Activated CD4-positive, alpha-beta T cell treated with anti-CD3 and anti-CD28 coated beads, Interleukin-10, Interleukin-2, amounts not matched to agents 100 ng/mL and 50 ng/mL, durations not matched to agents 16 hours and 8 hours (primary cell): Measurements from ENCODE around the gene WNT2.
"Not testable (repeated sequence)": the region's sequence is repeated elsewhere in the genome, so short reads cannot be mapped to it uniquely, and the experiment has no call there.

Source experiments
- DNase-seq: peaks from one replicate; pipeline ENCODE4 v3.0.0-alpha.2; 2020

The WNT2 gene

GRCh38 chr7:117302396-117302795 is 20.5 kb downstream of the WNT2 start:
- DNase-seq = no peak

DNA sequence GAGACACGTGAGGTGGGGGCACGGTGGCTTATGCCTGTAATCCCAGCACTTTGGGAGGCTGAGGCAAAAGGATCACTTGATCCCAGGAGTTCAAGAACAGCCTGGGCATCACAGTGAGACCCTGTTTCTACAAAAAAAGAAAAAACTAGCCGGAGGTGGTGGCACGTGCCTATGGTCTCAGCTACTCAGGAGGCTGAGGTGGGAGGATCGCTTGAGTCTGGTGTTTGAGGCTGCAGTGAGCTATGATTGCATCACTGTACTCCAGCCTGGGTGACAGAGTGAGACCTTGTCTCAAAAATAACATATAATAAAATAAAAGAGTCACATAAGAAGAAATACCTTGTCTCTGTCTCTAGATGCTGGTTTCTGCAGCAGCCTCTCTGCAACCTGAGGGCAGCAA is 22.4 kb downstream of the WNT2 start:
- DNase-seq = not testable (repeated sequence)

DNA sequence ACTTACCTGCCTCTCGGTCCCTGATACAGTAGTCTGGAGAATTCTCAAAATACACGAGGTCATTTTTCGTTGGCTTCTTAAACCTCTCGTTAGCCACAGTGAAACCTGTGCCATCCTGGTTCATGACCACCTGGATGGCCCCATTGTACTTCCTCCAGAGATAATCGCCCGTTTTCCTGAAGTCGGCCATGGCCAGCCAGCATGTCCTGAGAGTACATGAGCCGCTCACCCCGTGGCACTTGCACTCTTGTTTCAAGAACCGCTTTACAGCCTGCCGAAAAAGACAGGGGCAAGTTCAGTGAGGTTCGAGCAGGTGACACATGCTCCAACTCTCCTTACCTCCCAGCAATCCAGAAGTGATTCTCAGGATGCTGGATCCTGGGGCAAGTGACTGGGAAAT is 25.3 kb downstream of the WNT2 start:
- no peak for DNase-seq

GRCh38 chr7:117296066-117296465 is 26.8 kb downstream of the WNT2 start:
- DNase-seq = no peak

- DNase-seq = no peak
These were observed 37.0 kb downstream of the WNT2 start for GRCh38 chr7:117285826-117286225.

GRCh38 chr7:117284692-117285091 is 38.2 kb downstream of the WNT2 start:
- DNase-seq = no peak

- no peak for DNase-seq
These were observed 39.1 kb downstream of the WNT2 start for GRCh38 chr7:117283779-117284178.

GRCh38 chr7:117283371-117283770 is 39.5 kb downstream of the WNT2 start:
- DNase-seq = no peak

DNA sequence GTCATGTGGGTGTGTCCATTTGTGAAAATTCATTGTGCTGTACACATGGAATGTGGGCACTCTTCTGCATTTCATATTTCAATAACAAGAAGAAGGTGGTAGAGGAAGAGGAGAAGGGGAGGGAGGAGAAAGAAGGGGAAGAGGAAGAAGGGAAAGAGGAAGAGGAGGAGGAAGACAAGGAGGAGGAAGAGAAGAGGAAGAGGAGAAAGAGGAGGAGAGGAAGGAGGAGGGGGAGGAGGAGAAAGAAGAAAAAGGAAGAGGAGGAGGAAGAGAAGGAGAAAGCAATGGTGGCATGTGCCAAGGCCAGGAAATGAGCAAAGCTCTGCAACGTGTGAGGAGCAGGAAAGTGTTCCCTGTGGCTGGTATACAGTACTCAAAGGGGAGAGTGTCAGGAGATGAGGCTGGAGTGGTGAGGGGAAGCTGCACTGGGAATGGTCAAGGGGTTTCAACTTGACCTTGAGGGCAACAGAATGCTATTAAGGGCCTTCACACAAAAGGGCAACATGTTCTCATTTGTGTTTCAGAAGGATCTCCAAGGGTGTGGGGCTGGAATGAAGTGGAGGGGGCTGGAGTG is 40.5 kb downstream of the WNT2 start:
- DNase-seq = no peak

- no peak for DNase-seq
These were observed 41.3 kb downstream of the WNT2 start for GRCh38 chr7:117281562-117281961.

DNA sequence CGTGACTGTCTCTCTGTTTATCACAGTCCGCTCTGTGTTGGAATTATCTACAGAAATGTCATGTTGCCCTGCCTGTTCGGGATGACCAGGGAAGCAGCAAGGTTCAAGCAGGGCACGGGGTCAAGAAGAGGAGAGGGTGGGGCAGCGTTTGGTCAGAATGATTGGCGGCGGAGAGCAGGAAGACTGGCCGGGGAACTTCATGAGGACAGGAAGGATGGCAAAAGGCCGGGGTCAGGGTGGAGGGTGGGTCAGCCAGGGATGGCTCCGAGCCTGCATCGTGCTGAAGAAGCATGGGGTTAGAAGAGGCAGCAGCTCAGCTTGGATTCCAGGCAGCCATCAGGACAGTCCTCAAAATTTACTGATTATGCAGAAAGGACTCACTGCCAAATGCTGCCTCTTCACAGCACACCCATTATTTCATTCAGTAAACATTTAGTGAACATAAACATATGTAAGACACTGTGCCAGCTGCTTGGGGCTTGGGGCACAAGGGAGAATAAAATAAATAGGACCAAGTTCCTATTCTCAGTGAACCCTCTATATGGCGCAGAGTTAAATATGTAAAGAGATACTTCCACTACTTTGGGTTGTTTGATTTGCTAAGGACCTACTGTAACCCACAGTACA is 42.8 kb downstream of the WNT2 start:
- no peak for DNase-seq

DNA sequence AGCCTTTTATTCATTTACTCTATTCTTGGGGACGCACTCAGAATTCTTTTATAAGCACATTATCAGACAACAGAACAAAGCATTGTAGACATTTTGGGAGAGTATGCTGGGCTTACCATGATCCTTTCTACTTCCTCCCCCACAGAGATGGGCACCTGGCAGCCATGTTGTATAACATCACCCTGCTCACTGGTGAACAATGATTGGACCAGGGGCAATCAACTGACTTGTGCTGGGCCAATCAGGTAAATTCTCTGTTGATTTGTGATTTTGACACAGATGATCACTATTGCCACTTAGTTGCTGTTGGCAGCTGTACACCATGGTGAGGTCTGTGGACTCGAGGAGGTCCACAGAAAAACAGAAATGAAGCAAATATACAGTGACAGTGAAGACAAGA is 43.7 kb downstream of the WNT2 start:
- DNase-seq = no peak

DNA sequence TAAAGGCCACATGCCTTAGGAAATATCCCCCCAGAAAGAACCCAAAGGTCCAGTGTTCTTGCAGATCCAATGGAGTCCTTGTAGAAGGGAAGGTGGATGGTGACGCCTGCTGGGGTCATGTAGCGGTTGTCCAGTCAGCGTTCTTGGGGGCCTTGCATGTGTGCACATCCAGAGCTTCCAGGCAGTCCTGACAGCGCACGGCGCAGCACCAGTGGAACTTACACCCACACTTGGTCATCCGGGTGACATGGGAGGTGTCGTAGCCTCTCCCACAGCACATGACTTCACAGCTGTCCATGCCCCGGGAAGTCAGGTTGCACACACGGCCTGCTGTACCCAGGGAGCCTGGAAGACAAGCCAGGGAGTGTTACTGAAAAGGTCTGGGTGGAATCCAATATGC is 44.8 kb downstream of the WNT2 start:
- no peak for DNase-seq

GRCh38 chr7:117277576-117277975 is 45.3 kb downstream of the WNT2 start:
- no peak for DNase-seq

DNA sequence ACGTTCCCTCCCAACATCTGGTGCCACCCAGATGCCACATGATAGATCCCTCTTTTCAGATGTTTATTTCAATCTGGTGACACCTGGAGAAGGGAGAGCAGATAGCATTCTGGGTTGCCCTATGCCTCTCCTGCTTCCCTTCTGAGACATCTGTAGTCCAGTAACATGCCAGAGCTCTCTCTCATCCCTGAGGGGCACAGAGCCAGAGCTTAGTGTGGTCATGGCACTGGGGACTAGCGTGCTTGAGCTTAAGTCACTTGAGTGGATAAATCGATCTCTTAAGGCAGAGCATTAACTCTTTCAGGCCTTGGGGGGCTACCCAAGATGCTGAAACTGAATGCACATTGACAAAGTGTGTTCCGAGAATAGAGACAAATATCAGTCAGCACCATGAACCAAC is 47.9 kb downstream of the WNT2 start:
- DNase-seq = no peak

GRCh38 chr7:117273814-117274225 is 49.0 kb downstream of the WNT2 start:
- DNase-seq = no peak

- no peak for DNase-seq
These were observed 49.5 kb downstream of the WNT2 start for GRCh38 chr7:117273325-117273724.

DNA sequence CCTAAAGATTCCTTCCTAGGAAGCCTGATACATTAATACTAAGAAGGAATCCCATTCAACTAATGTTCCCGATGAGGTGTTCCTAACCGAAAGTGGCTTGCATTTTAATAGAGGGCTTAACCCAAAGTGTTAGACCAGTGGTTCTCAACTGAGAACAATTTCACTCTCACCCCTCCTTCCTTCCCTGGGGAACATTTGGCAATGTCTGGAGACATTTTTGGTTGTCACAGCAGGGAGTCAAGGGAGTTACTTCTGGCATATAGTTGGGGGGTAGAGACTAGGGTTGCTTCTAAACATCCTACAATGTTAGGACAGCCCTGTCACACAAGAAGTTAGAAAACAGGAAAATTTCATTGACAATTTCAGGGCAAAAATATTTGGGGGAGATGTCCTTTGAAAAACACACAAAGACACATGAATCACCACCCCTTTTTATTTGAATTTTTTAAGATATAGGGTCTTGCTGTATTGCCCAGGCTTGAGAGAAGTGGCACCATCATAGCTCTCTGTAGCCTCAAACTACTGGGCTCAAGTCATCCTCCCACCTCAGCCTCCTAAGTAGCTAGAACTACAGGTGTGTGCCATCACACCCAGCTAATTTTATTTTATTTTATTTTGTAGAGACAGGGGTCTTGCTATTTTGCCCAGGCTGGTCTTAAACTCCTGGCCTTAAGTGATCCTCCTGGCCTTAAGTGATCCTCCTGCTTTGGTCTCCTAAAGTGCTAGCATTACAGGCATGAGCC is 50.7 kb downstream of the WNT2 start:
- no peak for DNase-seq

DNA sequence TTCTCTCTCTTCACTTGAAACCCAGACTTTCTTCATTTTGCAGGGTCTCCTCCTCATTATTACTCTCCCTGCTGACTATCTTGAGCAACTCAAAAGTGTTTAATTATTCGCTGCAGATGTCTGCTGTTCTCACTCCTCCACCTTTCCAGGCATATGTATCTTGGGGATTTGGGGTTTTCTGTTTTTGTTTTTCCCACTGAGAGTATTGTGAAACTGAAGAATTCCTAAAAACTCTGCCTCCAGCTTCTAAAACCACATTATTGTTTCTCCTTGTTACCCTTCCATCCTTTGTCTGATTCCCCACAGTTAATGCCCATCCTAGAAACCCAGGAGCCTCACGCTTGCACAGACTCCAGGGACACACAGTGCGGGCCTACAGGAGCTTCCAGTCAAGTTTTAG is 51.3 kb downstream of the WNT2 start:
- no peak for DNase-seq

GRCh38 chr7:117270371-117270770 is 52.5 kb downstream of the WNT2 start:
- DNase-seq = no peak

- DNase-seq = no peak
These were observed 53.0 kb downstream of the WNT2 start for GRCh38 chr7:117269886-117270285.

DNA sequence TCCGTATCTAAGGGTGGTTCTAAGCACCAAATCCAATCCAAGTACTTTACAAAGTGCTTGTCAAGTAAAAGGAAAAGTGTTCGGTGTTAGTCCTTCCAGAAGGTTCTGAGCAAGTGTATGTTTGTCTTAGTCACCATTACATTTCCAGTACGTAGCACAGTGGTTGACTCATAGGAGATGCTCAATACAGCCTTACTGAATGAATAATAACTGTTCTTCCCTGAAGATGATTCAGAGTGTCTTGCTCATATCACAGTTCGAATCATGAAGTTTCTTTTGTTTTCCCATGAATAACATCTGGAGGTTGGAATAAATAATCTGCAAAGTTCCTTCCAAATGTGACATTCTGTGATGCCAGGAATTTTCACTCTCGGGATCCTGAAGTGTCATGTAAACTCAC is 53.4 kb downstream of the WNT2 start:
- peak; percentile 48 for DNase-seq

DNA sequence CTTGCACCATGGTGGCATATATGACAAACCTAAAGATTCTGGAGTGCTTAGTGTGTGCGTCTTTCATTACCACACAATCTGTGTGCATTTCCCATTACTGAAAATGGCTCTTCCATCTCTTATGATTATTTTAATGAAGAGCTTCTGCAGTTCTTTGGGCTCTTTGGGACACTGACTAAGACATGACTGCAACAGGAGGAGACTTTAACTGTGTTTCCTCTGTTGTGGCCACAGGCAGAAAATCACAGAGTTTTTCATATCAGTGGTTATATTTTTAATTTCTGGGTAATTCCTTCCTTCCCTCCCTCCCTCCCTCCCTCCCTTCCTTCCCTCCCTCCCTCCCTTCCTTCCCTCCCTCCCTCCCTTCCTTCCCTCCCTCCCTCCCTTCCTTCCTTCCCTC is 58.1 kb downstream of the WNT2 start:
- no peak for DNase-seq

DNA sequence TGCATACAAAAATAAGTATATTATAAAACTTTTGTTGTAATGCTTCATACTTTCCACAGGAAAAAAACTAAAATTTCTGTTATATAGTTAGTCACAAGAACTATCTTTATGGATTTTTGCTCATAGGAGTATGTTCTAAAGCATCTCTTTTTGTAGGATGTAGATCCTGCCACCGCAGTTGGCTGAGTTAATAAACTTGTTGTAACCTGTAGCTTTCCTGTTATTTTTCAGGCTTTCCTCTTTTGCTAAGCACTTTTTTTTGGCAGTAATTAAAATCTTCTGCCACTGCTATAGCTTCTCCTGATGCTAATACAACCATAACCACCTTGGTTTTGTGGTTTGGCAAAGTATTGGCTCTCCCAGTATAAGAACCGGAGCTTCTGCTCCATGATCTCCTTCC is 60.3 kb downstream of the WNT2 start:
- no peak for DNase-seq

DNA sequence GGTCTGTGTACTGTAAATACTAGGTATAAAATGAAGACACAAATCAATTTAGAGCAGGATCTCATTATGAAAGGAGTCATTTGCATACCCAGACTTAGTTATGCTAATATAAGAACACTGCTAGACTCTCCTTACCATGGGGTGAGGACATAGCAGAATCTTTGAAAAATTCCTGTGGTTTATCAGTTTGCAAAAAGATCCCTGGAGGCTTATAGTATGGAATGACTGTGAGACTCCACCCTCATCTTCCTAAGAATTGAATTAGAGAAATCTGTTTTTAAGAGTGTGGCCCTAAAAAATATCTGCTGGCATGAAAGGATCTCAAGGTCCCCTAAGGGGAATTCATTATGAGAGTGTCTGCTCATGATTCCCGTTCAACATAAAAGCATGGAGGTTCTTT is 63.2 kb downstream of the WNT2 start:
- DNase-seq = no peak
